Chondrocyte (in vitro differentiated cells): ENCODE results near the gene TRPM8. TPM values are rescaled to one million over a fixed set of nuclear protein-coding genes. Genes with fewer than 3 reads are reported as not detected.

Source experiments
- DNase-seq: peaks from one replicate; pipeline ENCODE4 v3.0.0; 2021; ENCODE audit warnings: mixed read lengths, low spot score
- H3K27ac Mint-ChIP-seq: one replicate; pipeline ENCODE4 v1.8.0; 2021; ENCODE audit warnings: mild to moderate bottlenecking, moderate library complexity, mixed read lengths; ENCODE audit not compliant: unreplicated experiment
- H3K27me3 Mint-ChIP-seq: 2 replicates; pipeline ENCODE4 v1.8.0; 2021; ENCODE audit warnings: low read depth, mixed read lengths
- H3K36me3 Mint-ChIP-seq: 2 replicates; pipeline ENCODE4 v1.8.0; 2021; ENCODE audit warnings: low read depth, mixed read lengths
- H3K4me1 Mint-ChIP-seq: 2 replicates; pipeline ENCODE4 v1.8.0; 2021; ENCODE audit warnings: low read depth, mild to moderate bottlenecking, mixed read lengths
- H3K4me3 Mint-ChIP-seq: one replicate; pipeline ENCODE4 v1.8.0; 2021; ENCODE audit warnings: mild to moderate bottlenecking, moderate library complexity, mixed read lengths; ENCODE audit not compliant: unreplicated experiment
- H3K9me3 Mint-ChIP-seq: 2 replicates; pipeline ENCODE4 v1.8.0; 2021; ENCODE audit warnings: low read depth, mixed read lengths
- CTCF ChIP-seq: fragments of 200-600 bp; sonication (generic); IDR thresholded peaks from 2 replicates; pipeline ENCODE4 v1.5.0; 2021; ENCODE audit warnings: antibody characterized with exemption, mild to moderate bottlenecking, moderate library complexity
- total RNA-seq: library from RNA; stranded (reverse); gene quantifications from 3 replicates; pipeline ENCODE4 v1.2.1, GENCODE V29; 2021

TRPM8 gene
- total RNA-seq, 1 donor from 2014 or later = 0.15 TPM

- no peaks in the 10 kb centered on the region for H3K27me3 Mint-ChIP-seq
- DNase-seq = no peak
- no peak overlapping the region for H3K4me3 Mint-ChIP-seq
- H3K9me3 Mint-ChIP-seq = peaks cover 6% of the 10 kb centered on the region
- peaks cover 43% of the 10 kb centered on the region for H3K4me1 Mint-ChIP-seq
- H3K36me3 Mint-ChIP-seq = no peaks in the 10 kb centered on the region
- H3K27ac Mint-ChIP-seq = peak overlapping the region; percentile 8
- TF ChIP-seq CTCF = no peak
Observed at GRCh38 chr2:233976087-233976486, 58.9 kb downstream of the TRPM8 start.

- no peaks in the 10 kb centered on the region for H3K36me3 Mint-ChIP-seq
- peaks cover 3% of the 10 kb centered on the region for H3K9me3 Mint-ChIP-seq
- no peak overlapping the region for H3K4me3 Mint-ChIP-seq
- H3K4me1 Mint-ChIP-seq = peaks cover 50% of the 10 kb centered on the region
- H3K27ac Mint-ChIP-seq = no peak overlapping the region
- DNase-seq = no peak
- no peaks in the 10 kb centered on the region for H3K27me3 Mint-ChIP-seq
- peak; percentile 86 for TF ChIP-seq CTCF
Observed at GRCh38 chr2:233976690-233977294, 59.6 kb downstream of the TRPM8 start.

GRCh38 chr2:233977296-233977837, 60.2 kb downstream of the TRPM8 start:
- Mint-ChIP-seq H3K27ac (no peak overlapping the region), H3K4me3 (no peak overlapping the region), H3K27me3 (no peaks in the 10 kb centered on the region), H3K9me3 (peaks cover 3% of the 10 kb centered on the region), H3K4me1 (peaks cover 56% of the 10 kb centered on the region), H3K36me3 (no peaks in the 10 kb centered on the region)
- no peak for TF ChIP-seq CTCF
- no peak for DNase-seq

GRCh38 chr2:233979748-233980147, 62.6 kb downstream of the TRPM8 start:
- peaks cover 47% of the 10 kb centered on the region for H3K4me1 Mint-ChIP-seq
- no peak for DNase-seq

More at GRCh38 chr2:233979748-233980147, 62.6 kb downstream of the TRPM8 start:
- Mint-ChIP-seq H3K36me3 (no peaks in the 10 kb centered on the region), H3K4me3 (no peak overlapping the region), H3K27me3 (no peaks in the 10 kb centered on the region), H3K27ac (no peak overlapping the region), H3K9me3 (peaks cover 4% of the 10 kb centered on the region)
- TF ChIP-seq CTCF = no peak
